H9 (cell line): Measurements from ENCODE around the gene IAH1. TPM values are rescaled to one million over a fixed set of nuclear protein-coding genes. Genes with fewer than 3 reads are reported as not detected.

Source experiments
- DNase-seq: peaks from one replicate; pipeline ENCODE4 v3.0.0-alpha.2; 2017
- H2AFZ ChIP-seq: one replicate; pipeline ENCODE4 v1.6.1; 2013; ENCODE audit warnings: mild to moderate bottlenecking, low read length, control low read depth, moderate library complexity
- H2AK5ac ChIP-seq: 2 replicates; pipeline ENCODE4 v1.6.1; 2013; ENCODE audit warnings: low read length, control low read depth, mixed read lengths; ENCODE audit not compliant: insufficient read length
- H2BK120ac ChIP-seq: one replicate; pipeline ENCODE4 v1.6.1; 2013; ENCODE audit warnings: low read depth, mild to moderate bottlenecking, low read length, control low read depth, inconsistent platforms; ENCODE audit not compliant: poor library complexity, severe bottlenecking
- H2BK12ac ChIP-seq: 2 replicates; pipeline ENCODE4 v1.6.1; 2013; ENCODE audit warnings: low read length, control low read depth, mixed read lengths, low read depth; ENCODE audit not compliant: insufficient read length
- H2BK15ac ChIP-seq: 2 replicates; pipeline ENCODE4 v1.6.1; 2013; ENCODE audit warnings: low read depth, low read length, control low read depth
- H2BK20ac ChIP-seq: one replicate; pipeline ENCODE4 v1.6.1; 2013; ENCODE audit warnings: low read depth, mild to moderate bottlenecking, low read length, control low read depth, inconsistent platforms; ENCODE audit not compliant: poor library complexity, severe bottlenecking
- H2BK5ac ChIP-seq: 2 replicates; pipeline ENCODE4 v1.6.1; 2013; ENCODE audit warnings: low read length, control low read depth, mixed read lengths; ENCODE audit not compliant: insufficient read length
- H3K14ac ChIP-seq: 2 replicates; pipeline ENCODE4 v1.6.1; 2013; ENCODE audit warnings: low read length, control low read depth; ENCODE audit not compliant: insufficient read depth
- H3K18ac ChIP-seq: 2 replicates; pipeline ENCODE4 v1.6.1; 2013; ENCODE audit warnings: low read depth, mild to moderate bottlenecking, mixed read lengths, low read length, control low read depth; ENCODE audit not compliant: insufficient read length
- H3K23ac ChIP-seq: 2 replicates; pipeline ENCODE4 v1.6.1; 2013; ENCODE audit warnings: low read length, control low read depth, mixed read lengths, low read depth; ENCODE audit not compliant: insufficient read length
- H3K23me2 ChIP-seq: 2 replicates; pipeline ENCODE4 v1.6.1; 2013; ENCODE audit warnings: low read depth, mild to moderate bottlenecking, mixed read lengths, low read length, control low read depth; ENCODE audit not compliant: insufficient read length, poor library complexity, severe bottlenecking
- H3K27ac ChIP-seq: 2 replicates; pipeline ENCODE4 v1.5.1; 2013; ENCODE audit warnings: low read length, control low read depth, mixed read lengths, low read depth; ENCODE audit not compliant: insufficient read length
- H3K27me3 ChIP-seq: 2 replicates; pipeline ENCODE4 v1.6.1; 2013; ENCODE audit warnings: low read length, control low read depth, inconsistent platforms; ENCODE audit not compliant: insufficient read depth
- H3K4ac ChIP-seq: 2 replicates; pipeline ENCODE4 v1.6.1; 2013; ENCODE audit warnings: low read depth, mild to moderate bottlenecking, control low read depth, inconsistent platforms, low read length, moderate library complexity
- H3K4me1 ChIP-seq: 2 replicates; pipeline ENCODE4 v1.6.1; 2013; ENCODE audit warnings: low read length, control low read depth, inconsistent platforms; ENCODE audit not compliant: insufficient read depth
- H3K4me2 ChIP-seq: 2 replicates; pipeline ENCODE4 v1.6.1; 2013; ENCODE audit warnings: low read length, control low read depth, mixed read lengths; ENCODE audit not compliant: insufficient read length, insufficient read depth
- H3K56ac ChIP-seq: 2 replicates; pipeline ENCODE4 v1.6.1; 2013; ENCODE audit warnings: low read depth, mild to moderate bottlenecking, mixed read lengths, low read length, control low read depth; ENCODE audit not compliant: insufficient read length
- H3K79me1 ChIP-seq: 2 replicates; pipeline ENCODE4 v1.6.1; 2013; ENCODE audit warnings: low read depth, mild to moderate bottlenecking, moderate library complexity, low read length, control low read depth, inconsistent platforms; ENCODE audit not compliant: insufficient read depth, poor library complexity, severe bottlenecking
- H3K79me2 ChIP-seq: 2 replicates; pipeline ENCODE4 v1.6.1; 2013; ENCODE audit warnings: low read length, control low read depth, inconsistent platforms; ENCODE audit not compliant: insufficient read depth
- H3K9ac ChIP-seq: 2 replicates; pipeline ENCODE4 v1.6.1; 2013; ENCODE audit warnings: low read length, control low read depth, mixed read lengths; ENCODE audit not compliant: insufficient read length; ENCODE audit errors: extremely low read depth
- H3K9me3 ChIP-seq: one replicate; pipeline ENCODE4 v1.6.1; 2013; ENCODE audit warnings: low read depth, low read length, inconsistent platforms; ENCODE audit not compliant: control insufficient read depth
- H3T11ph ChIP-seq: one replicate; pipeline ENCODE4 v1.6.1; 2013; ENCODE audit warnings: mild to moderate bottlenecking, low read length, control low read depth, inconsistent platforms
- H4K20me1 ChIP-seq: one replicate; pipeline ENCODE4 v1.6.1; 2013; ENCODE audit not compliant: control insufficient read depth, insufficient read length, insufficient read depth
- H4K5ac ChIP-seq: 2 replicates; pipeline ENCODE4 v1.6.1; 2013; ENCODE audit warnings: low read depth, mild to moderate bottlenecking, mixed read lengths, low read length, control low read depth; ENCODE audit not compliant: insufficient read length
- H4K8ac ChIP-seq: replicated peaks from 2 replicates; pipeline ENCODE4 v1.6.1; 2013; ENCODE audit warnings: low read length, control low read depth, mixed read lengths, low read depth; ENCODE audit not compliant: insufficient read length
- H4K91ac ChIP-seq: 2 replicates; pipeline ENCODE4 v1.6.1; 2013; ENCODE audit warnings: low read depth, mild to moderate bottlenecking, moderate library complexity, mixed read lengths, low read length, control low read depth; ENCODE audit not compliant: insufficient read length
- H3K27ac Mint-ChIP-seq, 3 experiments: 2 replicates in 2 of 3; 3 replicates in 1 of 3; pipeline ENCODE4 v1.8.0; 2020 to 2021; ENCODE audit warnings: mixed read lengths in 3 of 3, mild to moderate bottlenecking in 1 of 3, moderate library complexity in 1 of 3
- H3K27me3 Mint-ChIP-seq: 2 replicates; pipeline ENCODE4 v1.8.0; 2021; ENCODE audit warnings: low read depth, mild to moderate bottlenecking, moderate library complexity, mixed read lengths
- H3K36me3 Mint-ChIP-seq, 3 experiments: 2 replicates in 2 of 3; 3 replicates in 1 of 3; pipeline ENCODE4 v1.8.0; 2020 to 2021; ENCODE audit warnings: low read depth in 3 of 3, mixed read lengths in 3 of 3; ENCODE audit not compliant: insufficient read depth in 1 of 3
- H3K4me1 Mint-ChIP-seq, 2 experiments: 2 replicates each; pipeline ENCODE4 v1.8.0; 2020; ENCODE audit warnings: mixed read lengths in 2 of 2
- H3K4me3 Mint-ChIP-seq, 2 experiments: 2 replicates in 1 of 2; 3 replicates in 1 of 2; pipeline ENCODE4 v1.8.0; 2020 to 2021; ENCODE audit warnings: mild to moderate bottlenecking in 2 of 2, mixed read lengths in 2 of 2, moderate library complexity in 1 of 2
- H3K9me3 Mint-ChIP-seq, 2 experiments: 2 replicates in 1 of 2; 3 replicates in 1 of 2; pipeline ENCODE4 v1.8.0; 2020; ENCODE audit warnings: mild to moderate bottlenecking in 2 of 2, mixed read lengths in 2 of 2, moderate library complexity in 1 of 2
- WGBS: extraction: QIAGEN DNeasy Blood & Tissue Kit; methylation state at CpG from one replicate; pipeline ENCODE4 v1.1.7; 2013; ENCODE audit warnings: missing lambda C conversion rate, low lambda C conversion rate, mixed read lengths; ENCODE audit not compliant: insufficient read length; ENCODE audit errors: extremely low coverage; 5-methylcytosine and 5-hydroxymethylcytosine counted together
- total RNA-seq: library from RNA; stranded (reverse); gene quantifications from 2 replicates; pipeline ENCODE4 v1.2.1, GENCODE V29; 2021
- TF ChIP-seq, protein P1 (sequence below): fragments of 200-600 bp; sonication (generic); conservative IDR thresholded peaks from 3 replicates; pipeline ENCODE4 v1.8.0; 2021; ENCODE audit warnings: antibody characterized with exemption, mild to moderate bottlenecking

IAH1 gene
- total RNA-seq, 1 experiment from 2014 or later, result 25.6 TPM

DNA sequence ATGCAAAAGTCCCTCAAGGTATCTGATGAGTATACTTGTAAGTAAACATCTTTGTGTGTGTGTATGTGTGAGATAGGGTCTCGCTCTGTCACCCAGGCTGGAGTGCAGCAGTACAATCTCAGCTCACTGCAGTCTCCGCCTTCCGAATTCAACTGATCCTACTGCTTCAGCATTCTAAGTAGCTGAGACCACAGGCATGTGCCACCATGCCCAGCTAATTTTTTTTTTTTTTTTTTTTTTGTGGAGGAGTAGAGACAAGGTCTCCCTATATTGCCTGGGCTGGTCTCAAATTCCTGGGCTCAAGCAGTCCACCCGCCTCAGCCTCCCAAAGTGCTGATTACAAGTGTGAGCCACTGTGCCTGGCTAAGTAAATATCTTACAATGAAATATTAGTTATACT, 58.1 kb downstream of the IAH1 start:
- no peaks in the 10 kb centered on the region for H3K23me2 ChIP-seq
- H3K4me2 ChIP-seq, result no peak overlapping the region
- no peak overlapping the region for H2BK5ac ChIP-seq
- Mint-ChIP-seq H3K27me3 (no peaks in the 10 kb centered on the region), H3K9me3 (no peaks in the 10 kb centered on the region), H3K36me3 (peaks cover 0 to 29% (median 18%) of the 10 kb centered on the region in 3 experiments; a peak in 5 of 7 replicates), H3K4me1 (no peaks in the 10 kb centered on the region), H3K27ac (no peak overlapping the region), H3K4me3 (no peak overlapping the region)
- H4K91ac ChIP-seq, result no peak overlapping the region
- no peak for DNase-seq
- no peak overlapping the region for H2BK15ac ChIP-seq
- no peak overlapping the region for H4K5ac ChIP-seq
- H4K8ac ChIP-seq, result no peak overlapping the region
- H3K23ac ChIP-seq, result no peak overlapping the region
- H2AFZ ChIP-seq, result no peak overlapping the region
- H3K9ac ChIP-seq, result no peak overlapping the region
- H2BK12ac ChIP-seq, result no peak overlapping the region
- no peak overlapping the region for H2BK20ac ChIP-seq
- WGBS, result no CpG with 5 or more reads among the region's 4 CpGs
- H3K18ac ChIP-seq, result no peak overlapping the region
- no peaks in the 10 kb centered on the region for H3K79me1 ChIP-seq
- no peak overlapping the region for H3K56ac ChIP-seq
- no peaks in the 10 kb centered on the region for H4K20me1 ChIP-seq
- H3K4ac ChIP-seq, result no peak overlapping the region
- no peaks in the 10 kb centered on the region for H3K79me2 ChIP-seq
- TF ChIP-seq, protein P1, sequence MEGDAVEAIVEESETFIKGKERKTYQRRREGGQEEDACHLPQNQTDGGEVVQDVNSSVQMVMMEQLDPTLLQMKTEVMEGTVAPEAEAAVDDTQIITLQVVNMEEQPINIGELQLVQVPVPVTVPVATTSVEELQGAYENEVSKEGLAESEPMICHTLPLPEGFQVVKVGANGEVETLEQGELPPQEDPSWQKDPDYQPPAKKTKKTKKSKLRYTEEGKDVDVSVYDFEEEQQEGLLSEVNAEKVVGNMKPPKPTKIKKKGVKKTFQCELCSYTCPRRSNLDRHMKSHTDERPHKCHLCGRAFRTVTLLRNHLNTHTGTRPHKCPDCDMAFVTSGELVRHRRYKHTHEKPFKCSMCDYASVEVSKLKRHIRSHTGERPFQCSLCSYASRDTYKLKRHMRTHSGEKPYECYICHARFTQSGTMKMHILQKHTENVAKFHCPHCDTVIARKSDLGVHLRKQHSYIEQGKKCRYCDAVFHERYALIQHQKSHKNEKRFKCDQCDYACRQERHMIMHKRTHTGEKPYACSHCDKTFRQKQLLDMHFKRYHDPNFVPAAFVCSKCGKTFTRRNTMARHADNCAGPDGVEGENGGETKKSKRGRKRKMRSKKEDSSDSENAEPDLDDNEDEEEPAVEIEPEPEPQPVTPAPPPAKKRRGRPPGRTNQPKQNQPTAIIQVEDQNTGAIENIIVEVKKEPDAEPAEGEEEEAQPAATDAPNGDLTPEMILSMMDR, result no peak
- no peak overlapping the region for H3T11ph ChIP-seq
- H3K27me3 ChIP-seq, result no peaks in the 10 kb centered on the region
- H2AK5ac ChIP-seq, result no peak overlapping the region
- H3K14ac ChIP-seq, result no peak overlapping the region
- H2BK120ac ChIP-seq, result no peak overlapping the region
- no peak overlapping the region for H3K27ac ChIP-seq
- no peaks in the 10 kb centered on the region for H3K9me3 ChIP-seq
- no peaks in the 10 kb centered on the region for H3K4me1 ChIP-seq
